ENCODE results near the gene HBB.
"Not testable (repeated sequence)": the region's sequence is repeated elsewhere in the genome, so short reads cannot be mapped to it uniquely, and the experiment has no call there.

The HBB gene

DNA sequence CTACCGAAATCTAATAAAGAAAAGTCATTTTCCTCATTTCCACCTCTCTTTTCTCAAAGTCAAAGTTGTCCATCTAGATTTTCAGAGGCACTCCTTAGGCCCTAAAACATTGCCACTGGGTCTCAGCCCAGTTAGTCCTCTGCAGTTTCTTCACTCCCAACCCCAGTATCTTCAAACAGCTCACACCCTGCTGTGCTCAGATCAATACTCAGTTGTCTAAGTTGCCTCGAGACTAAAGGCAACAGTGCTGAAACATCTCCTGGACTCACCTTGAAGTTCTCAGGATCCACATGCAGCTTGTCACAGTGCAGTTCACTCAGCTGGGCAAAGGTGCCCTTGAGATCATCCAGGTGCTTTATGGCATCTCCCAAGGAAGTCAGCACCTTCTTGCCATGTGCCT lies 27.2 kb upstream of the HBB start:
- H3K27ac ChIP-seq (ENCODE audit: low read length); H3K4me3 ChIP-seq (ENCODE audit: low read length); H3K36me3 ChIP-seq (ENCODE audit: control insufficient read depth, low read depth, low read length); H3K27me3 ChIP-seq (ENCODE audit: control insufficient read depth, insufficient read depth, low read length); H3K9ac ChIP-seq (ENCODE audit: low read length); H3K9me3 ChIP-seq (ENCODE audit: control insufficient read depth, low read depth, low read length): not testable (repeated sequence)
- peaks cover 17% of the 10 kb centered on the region for H3K4me1 ChIP-seq (ENCODE audit: control insufficient read depth, low read depth, low read length)

DNA sequence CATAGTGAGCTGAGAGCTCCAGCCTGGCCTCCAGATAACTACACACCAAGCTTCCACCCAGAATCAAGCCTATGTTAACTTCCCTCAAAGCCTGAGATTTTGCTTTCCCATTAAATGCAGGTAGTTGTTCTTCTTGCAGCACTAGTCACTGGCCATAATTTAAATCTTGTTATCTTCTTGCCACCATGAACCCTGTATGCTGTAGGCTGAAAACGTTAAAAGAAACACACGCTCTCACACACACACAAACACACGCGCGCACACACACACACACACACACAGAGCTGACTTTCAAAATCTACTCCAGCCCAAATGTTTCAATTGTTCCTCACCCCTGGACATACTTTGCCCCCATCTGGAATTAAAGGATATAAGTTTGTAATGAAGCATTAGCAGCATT lies 26.6 kb upstream of the HBB start:
- not testable (repeated sequence) for H3K27ac ChIP-seq (ENCODE audit: low read length); H3K9me3 ChIP-seq (ENCODE audit: control insufficient read depth, low read depth, low read length); H3K4me3 ChIP-seq (ENCODE audit: low read length); H3K9ac ChIP-seq (ENCODE audit: low read length); H3K27me3 ChIP-seq (ENCODE audit: control insufficient read depth, insufficient read depth, low read length); H3K36me3 ChIP-seq (ENCODE audit: control insufficient read depth, low read depth, low read length)
- H3K4me1 ChIP-seq (ENCODE audit: control insufficient read depth, low read depth, low read length) = peaks cover 14% of the 10 kb centered on the region

DNA sequence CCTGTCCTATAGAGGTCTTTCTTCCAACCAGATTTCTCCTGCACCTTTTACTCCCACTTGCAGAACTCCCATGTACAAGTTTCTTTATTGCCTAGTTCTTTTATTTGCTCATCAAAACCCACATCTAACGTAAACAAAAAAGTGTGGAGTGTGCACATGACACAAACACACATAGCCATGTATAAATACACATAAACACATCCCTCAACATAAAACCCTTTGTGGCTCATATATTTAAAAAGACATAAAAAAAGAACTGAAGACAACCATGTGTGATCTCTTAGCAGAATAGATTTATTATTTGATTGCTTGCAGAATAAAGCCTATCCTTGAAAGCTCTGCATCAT lies 26.0 kb upstream of the HBB start:
- Histone ChIP-seq H3K36me3 (ENCODE audit: control insufficient read depth, low read depth, low read length) (no peaks in the 10 kb centered on the region), H3K27ac (ENCODE audit: low read length) (no peak overlapping the region), H3K9ac (ENCODE audit: low read length) (no peak overlapping the region), H3K4me3 (ENCODE audit: low read length) (no peak overlapping the region), H3K9me3 (ENCODE audit: control insufficient read depth, low read depth, low read length) (no peaks in the 10 kb centered on the region), H3K4me1 (ENCODE audit: control insufficient read depth, low read depth, low read length) (peaks cover 8% of the 10 kb centered on the region), H3K27me3 (ENCODE audit: control insufficient read depth, insufficient read depth, low read length) (no peaks in the 10 kb centered on the region)

DNA sequence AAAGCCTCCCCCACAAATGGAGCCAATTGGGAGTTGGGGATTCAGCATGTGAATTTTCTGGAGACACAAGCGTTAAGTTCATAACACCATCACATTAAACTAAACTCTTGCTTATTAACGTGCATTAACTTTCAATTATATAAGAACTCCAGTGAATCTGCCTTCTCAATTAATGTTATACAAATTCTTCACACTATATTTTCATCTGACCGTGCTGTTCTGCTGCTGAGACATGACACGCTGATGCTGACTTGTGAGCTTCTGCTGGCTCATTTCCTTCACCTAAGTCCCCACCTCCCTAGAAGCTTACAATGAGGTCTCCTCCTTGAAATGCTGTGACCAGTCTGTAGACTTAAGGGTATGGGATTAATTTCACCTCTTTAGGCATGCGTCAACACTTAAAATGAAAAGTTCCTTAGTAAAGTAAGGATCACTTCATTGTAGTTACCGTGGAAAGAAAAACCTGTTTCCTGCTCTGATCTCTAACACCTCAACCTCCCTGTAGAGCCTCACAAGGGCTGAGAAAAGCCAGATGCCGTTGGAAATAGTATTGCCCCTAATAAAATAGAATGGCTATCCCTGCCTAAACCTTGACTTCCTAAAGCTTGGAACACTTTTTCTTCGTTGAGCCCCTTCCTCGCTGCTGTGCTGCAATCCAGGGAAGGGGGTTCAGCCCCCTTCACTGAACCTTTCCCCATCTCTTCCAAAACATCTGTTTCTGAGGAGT lies 25.5 kb upstream of the HBB start:
- Histone ChIP-seq H3K4me1 (ENCODE audit: control insufficient read depth, low read depth, low read length) (peaks cover 3% of the 10 kb centered on the region), H3K27ac (ENCODE audit: low read length) (no peak overlapping the region), H3K27me3 (ENCODE audit: control insufficient read depth, insufficient read depth, low read length) (no peaks in the 10 kb centered on the region), H3K36me3 (ENCODE audit: control insufficient read depth, low read depth, low read length) (no peaks in the 10 kb centered on the region), H3K9me3 (ENCODE audit: control insufficient read depth, low read depth, low read length) (no peaks in the 10 kb centered on the region), H3K9ac (ENCODE audit: low read length) (no peak overlapping the region), H3K4me3 (ENCODE audit: low read length) (no peak overlapping the region)

DNA sequence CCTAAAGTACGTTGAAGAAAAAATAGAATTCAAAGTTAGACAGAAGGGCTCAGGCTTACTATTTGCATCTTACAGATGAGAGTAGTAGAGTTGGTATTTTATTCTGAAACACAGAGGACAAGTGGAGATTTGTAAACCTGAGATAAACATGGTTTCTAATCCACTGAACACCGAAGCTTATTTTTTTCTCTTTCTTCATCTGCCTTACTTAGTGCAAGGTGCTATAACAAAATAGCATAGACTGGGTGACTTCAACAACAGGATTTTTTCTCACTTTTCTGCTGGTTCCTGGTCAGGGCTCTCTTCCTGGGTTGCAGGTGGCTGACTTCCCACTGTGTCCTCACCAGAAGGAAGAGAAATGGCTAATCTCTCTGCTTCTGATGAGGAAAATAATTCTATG lies 24.9 kb upstream of the HBB start:
- H3K9ac ChIP-seq (ENCODE audit: low read length) = no peak overlapping the region
- no peaks in the 10 kb centered on the region for H3K36me3 ChIP-seq (ENCODE audit: control insufficient read depth, low read depth, low read length)
- no peak overlapping the region for H3K27ac ChIP-seq (ENCODE audit: low read length)
- H3K9me3 ChIP-seq (ENCODE audit: control insufficient read depth, low read depth, low read length) = no peaks in the 10 kb centered on the region
- no peak overlapping the region for H3K4me3 ChIP-seq (ENCODE audit: low read length)
- H3K4me1 ChIP-seq (ENCODE audit: control insufficient read depth, low read depth, low read length) = peaks cover under 1% of the 10 kb centered on the region
- no peaks in the 10 kb centered on the region for H3K27me3 ChIP-seq (ENCODE audit: control insufficient read depth, insufficient read depth, low read length)

DNA sequence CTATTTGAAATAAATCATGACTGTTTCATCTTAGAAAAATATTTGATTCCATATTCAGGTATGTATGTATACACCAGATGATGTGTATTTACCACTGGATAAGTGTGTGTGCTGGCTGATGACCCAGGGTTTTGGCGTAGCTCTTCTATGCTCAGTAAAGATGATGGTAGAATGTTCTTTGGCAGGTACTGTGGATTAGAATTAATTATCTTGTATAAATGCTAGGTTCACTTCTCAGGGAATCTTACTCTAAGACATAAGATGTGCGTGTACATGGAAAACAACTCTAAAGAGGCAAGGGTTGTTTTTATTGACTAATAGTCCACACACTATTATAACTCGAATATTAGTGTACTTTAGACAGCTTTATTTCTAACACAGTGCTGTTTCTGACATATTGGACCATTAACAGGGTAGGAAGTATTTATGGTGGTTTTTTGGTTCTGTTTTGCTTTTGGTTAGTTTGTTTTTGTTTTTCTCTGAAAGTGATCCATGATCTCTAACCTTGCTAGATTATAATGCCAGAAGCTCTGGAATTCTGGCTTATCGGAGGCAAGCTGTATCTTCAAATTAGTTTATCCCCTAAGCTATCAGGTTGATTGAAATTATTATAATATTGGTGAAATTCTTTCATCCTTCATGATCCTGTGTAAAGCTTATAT lies 23.8 kb upstream of the HBB start:
- H3K27me3 ChIP-seq (ENCODE audit: control insufficient read depth, insufficient read depth, low read length) = no peaks in the 10 kb centered on the region
- no peak overlapping the region for H3K4me3 ChIP-seq (ENCODE audit: low read length)
- H3K27ac ChIP-seq (ENCODE audit: low read length) = no peak overlapping the region
- no peaks in the 10 kb centered on the region for H3K4me1 ChIP-seq (ENCODE audit: control insufficient read depth, low read depth, low read length)
- H3K9ac ChIP-seq (ENCODE audit: low read length) = no peak overlapping the region
- no peaks in the 10 kb centered on the region for H3K36me3 ChIP-seq (ENCODE audit: control insufficient read depth, low read depth, low read length)
- H3K9me3 ChIP-seq (ENCODE audit: control insufficient read depth, low read depth, low read length) = no peaks in the 10 kb centered on the region

DNA sequence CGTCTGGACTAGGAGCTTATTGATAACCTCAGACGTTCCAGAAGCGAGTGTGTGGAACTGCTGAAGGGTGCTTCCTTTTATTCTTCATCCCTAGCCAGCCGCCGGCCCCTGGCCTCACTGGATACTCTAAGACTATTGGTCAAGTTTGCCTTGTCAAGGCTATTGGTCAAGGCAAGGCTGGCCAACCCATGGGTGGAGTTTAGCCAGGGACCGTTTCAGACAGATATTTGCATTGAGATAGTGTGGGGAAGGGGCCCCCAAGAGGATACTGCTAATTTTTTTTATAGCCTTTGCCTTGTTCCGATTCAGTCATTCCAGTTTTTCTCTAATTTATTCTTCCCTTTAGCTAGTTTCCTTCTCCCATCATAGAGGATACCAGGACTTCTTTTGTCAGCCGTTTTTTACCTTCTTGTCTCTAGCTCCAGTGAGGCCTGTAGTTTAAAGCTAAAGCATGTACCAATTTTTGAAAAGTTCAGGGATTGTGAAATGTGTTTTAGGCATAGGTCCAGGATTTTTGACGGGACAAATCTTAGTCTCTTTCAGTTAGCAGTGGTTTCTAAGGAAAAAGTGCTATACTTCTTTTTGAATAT lies 23.0 kb upstream of the HBB start, which contains the start of gene HBG1:
Gene HBG1 (minus strand): TSS at position 51 of the 590 bp plus-strand sequence. CDS start 53 bp downstream, outside the sequence.
- H3K27ac ChIP-seq (ENCODE audit: low read length); H3K9me3 ChIP-seq (ENCODE audit: control insufficient read depth, low read depth, low read length); H3K9ac ChIP-seq (ENCODE audit: low read length); H3K27me3 ChIP-seq (ENCODE audit: control insufficient read depth, insufficient read depth, low read length); H3K36me3 ChIP-seq (ENCODE audit: control insufficient read depth, low read depth, low read length); H3K4me3 ChIP-seq (ENCODE audit: low read length); H3K4me1 ChIP-seq (ENCODE audit: control insufficient read depth, low read depth, low read length): not testable (repeated sequence)

DNA sequence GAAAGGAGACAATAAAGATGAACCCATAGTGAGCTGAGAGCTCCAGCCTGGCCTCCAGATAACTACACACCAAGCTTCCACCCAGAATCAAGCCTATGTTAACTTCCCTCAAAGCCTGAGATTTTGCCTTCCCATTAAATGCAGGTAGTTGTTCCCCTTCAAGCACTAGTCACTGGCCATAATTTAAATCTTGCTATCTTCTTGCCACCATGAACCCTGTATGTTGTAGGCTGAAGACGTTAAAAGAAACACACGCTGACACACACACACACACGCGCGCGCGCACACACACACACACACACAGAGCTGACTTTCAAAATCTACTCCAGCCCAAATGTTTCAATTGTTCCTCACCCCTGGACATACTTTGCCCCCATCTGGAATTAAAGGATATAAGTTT lies 21.6 kb upstream of the HBB start:
- not testable (repeated sequence) for H3K4me3 ChIP-seq (ENCODE audit: low read length); H3K4me1 ChIP-seq (ENCODE audit: control insufficient read depth, low read depth, low read length); H3K9me3 ChIP-seq (ENCODE audit: control insufficient read depth, low read depth, low read length); H3K9ac ChIP-seq (ENCODE audit: low read length); H3K27ac ChIP-seq (ENCODE audit: low read length); H3K27me3 ChIP-seq (ENCODE audit: control insufficient read depth, insufficient read depth, low read length); H3K36me3 ChIP-seq (ENCODE audit: control insufficient read depth, low read depth, low read length)

DNA sequence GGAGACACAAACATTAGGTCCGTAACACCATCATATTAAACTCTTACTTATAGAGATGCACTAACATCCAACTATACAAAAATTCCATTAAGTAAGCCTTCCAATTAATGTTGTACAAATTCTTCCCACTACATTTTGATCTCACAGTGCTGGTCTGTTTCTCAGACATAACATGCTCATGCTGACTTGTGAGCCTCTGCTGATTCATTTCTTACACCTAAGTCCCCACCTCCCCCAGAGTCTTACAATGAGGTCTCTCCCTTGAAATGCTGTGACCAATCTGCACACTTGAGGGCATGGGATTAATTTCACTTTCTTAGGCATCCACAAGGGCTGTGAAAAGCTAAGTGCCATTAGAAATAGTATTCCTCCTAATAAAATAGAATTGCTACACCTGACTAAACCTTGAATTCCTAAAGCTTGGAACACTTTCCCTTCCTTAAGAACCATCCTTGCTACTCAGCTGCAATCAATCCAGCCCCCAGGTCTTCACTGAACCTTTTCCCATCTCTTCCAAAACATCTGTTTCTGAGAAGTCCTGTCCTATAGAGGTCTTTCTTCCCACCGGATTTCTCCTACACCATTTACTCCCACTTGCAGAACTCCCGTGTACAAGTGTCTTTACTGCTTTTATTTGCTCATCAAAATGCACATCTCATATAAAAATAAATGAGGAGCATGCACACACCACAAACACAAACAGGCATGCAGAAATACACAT lies 20.8 kb upstream of the HBB start:
- no peaks in the 10 kb centered on the region for H3K4me1 ChIP-seq (ENCODE audit: control insufficient read depth, low read depth, low read length)
- H3K9ac ChIP-seq (ENCODE audit: low read length) = no peak overlapping the region
- H3K27me3 ChIP-seq (ENCODE audit: control insufficient read depth, insufficient read depth, low read length) = no peaks in the 10 kb centered on the region
- no peak overlapping the region for H3K27ac ChIP-seq (ENCODE audit: low read length)
- no peaks in the 10 kb centered on the region for H3K9me3 ChIP-seq (ENCODE audit: control insufficient read depth, low read depth, low read length)
- no peaks in the 10 kb centered on the region for H3K36me3 ChIP-seq (ENCODE audit: control insufficient read depth, low read depth, low read length)
- H3K4me3 ChIP-seq (ENCODE audit: low read length) = no peak overlapping the region

DNA sequence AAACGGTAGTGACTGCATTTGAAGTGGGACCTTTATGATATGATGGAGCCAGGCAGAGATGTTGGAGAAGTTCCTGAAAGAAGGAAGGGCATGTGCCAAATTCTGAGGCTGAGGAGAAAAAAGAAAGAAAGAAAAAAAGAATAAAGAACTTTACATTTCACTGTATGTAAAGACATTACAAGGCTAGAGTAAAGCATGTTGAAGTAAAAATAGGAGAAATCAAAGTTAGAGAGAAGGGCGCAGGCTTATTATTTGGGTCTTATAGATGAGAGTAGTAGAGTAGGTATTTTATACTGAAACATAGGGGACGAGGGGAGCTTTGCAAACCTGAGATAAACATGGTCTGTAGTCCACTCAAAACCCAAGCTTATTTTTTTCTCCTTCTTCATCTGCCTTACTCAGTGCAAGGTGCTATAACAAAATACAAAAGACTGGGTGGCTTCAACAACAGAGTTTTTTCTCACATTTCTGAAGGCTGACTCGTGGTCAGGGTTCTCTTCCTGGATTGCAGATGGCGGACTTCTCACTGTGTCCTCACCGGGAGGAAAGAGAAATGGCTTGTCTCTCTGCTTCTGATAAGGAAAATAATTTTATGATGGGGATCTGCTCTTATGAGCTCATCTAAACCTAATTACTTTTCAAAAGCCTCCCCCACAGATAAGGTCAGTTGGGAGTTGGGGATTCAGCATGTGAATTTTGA lies 20.1 kb upstream of the HBB start:
- no peaks in the 10 kb centered on the region for H3K9me3 ChIP-seq (ENCODE audit: control insufficient read depth, low read depth, low read length)
- H3K36me3 ChIP-seq (ENCODE audit: control insufficient read depth, low read depth, low read length) = no peaks in the 10 kb centered on the region
- H3K4me1 ChIP-seq (ENCODE audit: control insufficient read depth, low read depth, low read length) = no peaks in the 10 kb centered on the region
- H3K27ac ChIP-seq (ENCODE audit: low read length) = no peak overlapping the region
- H3K27me3 ChIP-seq (ENCODE audit: control insufficient read depth, insufficient read depth, low read length) = no peaks in the 10 kb centered on the region
- H3K4me3 ChIP-seq (ENCODE audit: low read length) = no peak overlapping the region
- no peak overlapping the region for H3K9ac ChIP-seq (ENCODE audit: low read length)

DNA sequence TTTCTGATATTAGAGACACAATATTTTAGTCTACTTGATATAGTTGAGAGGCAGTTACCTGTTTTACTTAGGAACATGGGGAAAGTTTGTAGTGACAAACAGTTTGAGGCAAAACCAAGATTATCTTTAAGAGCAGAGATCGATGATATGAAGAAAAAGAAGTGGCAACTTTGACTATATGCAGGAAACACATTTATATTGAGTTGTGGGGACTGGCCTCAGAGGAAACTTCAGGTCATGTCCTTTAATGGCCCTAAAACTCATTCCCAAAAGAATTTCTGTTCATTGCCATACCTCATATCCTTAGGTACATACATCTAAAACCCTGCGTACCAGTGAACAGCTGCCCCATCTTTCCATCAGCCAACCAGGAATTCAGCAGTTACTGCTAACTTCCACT lies 18.3 kb upstream of the HBB start:
- Histone ChIP-seq H3K36me3 (ENCODE audit: control insufficient read depth, low read depth, low read length) (no peaks in the 10 kb centered on the region), H3K9ac (ENCODE audit: low read length) (no peak overlapping the region), H3K9me3 (ENCODE audit: control insufficient read depth, low read depth, low read length) (no peaks in the 10 kb centered on the region), H3K27me3 (ENCODE audit: control insufficient read depth, insufficient read depth, low read length) (no peaks in the 10 kb centered on the region), H3K27ac (ENCODE audit: low read length) (no peak overlapping the region), H3K4me1 (ENCODE audit: control insufficient read depth, low read depth, low read length) (no peaks in the 10 kb centered on the region), H3K4me3 (ENCODE audit: low read length) (no peak overlapping the region)
